Stimulated activated CD8-positive, alpha-beta memory T cell treated with anti-CD3 and anti-CD28 coated beads, Interleukin-4, amount 100 ng/mL, for 1 hour (primary cell): Measurements from ENCODE around the gene BHLHA15.

Experiments
- DNase-seq, 2 donors: peaks; one replicate each; pipeline ENCODE4 v3.0.0-alpha.2; 2020; ENCODE audit warnings: low read depth in 2 of 2, low spot score in 1 of 2

The BHLHA15 gene

GRCh38 chr7:98240961-98241673, 29.9 kb downstream of the BHLHA15 start:
- DNase-seq = no peak

GRCh38 chr7:98241674-98242241, 30.5 kb downstream of the BHLHA15 start:
- DNase-seq = no peak

GRCh38 chr7:98242342-98242741, 31.1 kb downstream of the BHLHA15 start:
- DNase-seq = no peak

- no peak for DNase-seq
Measured at GRCh38 chr7:98242934-98243333, 31.7 kb downstream of the BHLHA15 start.

- DNase-seq = no peak
Measured at GRCh38 chr7:98244871-98245270, 33.6 kb downstream of the BHLHA15 start.

GRCh38 chr7:98248156-98248555, 36.9 kb downstream of the BHLHA15 start:
- DNase-seq = no peak

GRCh38 chr7:98249106-98249505, 37.9 kb downstream of the BHLHA15 start:
- no peak for DNase-seq

GRCh38 chr7:98250789-98251188, 39.5 kb downstream of the BHLHA15 start:
- peak in 1 of 2 donors; percentile 11 for DNase-seq

- DNase-seq = peak in 1 of 2 donors; percentile 9
Measured at GRCh38 chr7:98251231-98251600, 40.0 kb downstream of the BHLHA15 start.

- DNase-seq = peak; percentile 59 to 70
Measured at GRCh38 chr7:98251601-98252424, 40.6 kb downstream of the BHLHA15 start, which contains the start of gene TECPR1. Gene TECPR1 (minus strand): TSS chr7:98252232. CDS start chr7:98246146, 6,086 bp downstream.

- no peak for DNase-seq
Measured at GRCh38 chr7:98252425-98253054, 41.3 kb downstream of the BHLHA15 start.

GRCh38 chr7:98254516-98254915, 43.3 kb downstream of the BHLHA15 start:
- DNase-seq = no peak

- no peak for DNase-seq
Measured at GRCh38 chr7:98254951-98255610, 43.8 kb downstream of the BHLHA15 start.

- DNase-seq = no peak
Measured at GRCh38 chr7:98256431-98256830, 45.2 kb downstream of the BHLHA15 start.

GRCh38 chr7:98257701-98258100, 46.5 kb downstream of the BHLHA15 start:
- no peak for DNase-seq
